ENCODE results near the gene NARS2.

The NARS2 gene

GRCh38 chr11:78432956-78433355 lies 141.7 kb downstream of the NARS2 start:
- Histone ChIP-seq H3K4me3 (IDR thresholded peaks at IDR 0.05; ENCODE audit: insufficient read depth, low read depth, low read length) (no peak overlapping the region), H3K4me1 (ENCODE audit: low read depth, poor library complexity, severe bottlenecking) (peaks cover 11% of the 10 kb centered on the region), H2AFZ (ENCODE audit: low read depth) (no peak overlapping the region), H3K4me2 (no peak overlapping the region), H3K79me2 (ENCODE audit: insufficient read depth, low read depth) (no peaks in the 10 kb centered on the region), H3K27ac (no peak overlapping the region), H4K20me1 (ENCODE audit: insufficient read depth) (no peaks in the 10 kb centered on the region), H3K9ac (no peak overlapping the region), H3K27me3 (ENCODE audit: insufficient read depth, low read depth) (no peaks in the 10 kb centered on the region), H3K36me3 (ENCODE audit: insufficient read depth) (no peaks in the 10 kb centered on the region)
- no peak for TF ChIP-seq CTCF (conservative IDR thresholded peaks at IDR 0.05; ENCODE audit: low read depth, low read length)

GRCh38 chr11:78432058-78432515 lies 142.6 kb downstream of the NARS2 start:
- H3K4me2 ChIP-seq = no peak overlapping the region
- H3K36me3 ChIP-seq (ENCODE audit: insufficient read depth) = no peaks in the 10 kb centered on the region
- no peak overlapping the region for H2AFZ ChIP-seq (ENCODE audit: low read depth)
- H4K20me1 ChIP-seq (ENCODE audit: insufficient read depth) = no peaks in the 10 kb centered on the region
- no peak; the same call in none of the 2 replicates for TF ChIP-seq CTCF (conservative IDR thresholded peaks at IDR 0.05; ENCODE audit: low read depth, low read length)
- H3K4me3 ChIP-seq (IDR thresholded peaks at IDR 0.05; ENCODE audit: insufficient read depth, low read depth, low read length) = no peak overlapping the region
- H3K27ac ChIP-seq = no peak overlapping the region
- H3K27me3 ChIP-seq (ENCODE audit: insufficient read depth, low read depth) = no peaks in the 10 kb centered on the region
- H3K9ac ChIP-seq = no peak overlapping the region
- H3K4me1 ChIP-seq (ENCODE audit: low read depth, poor library complexity, severe bottlenecking) = peaks cover 17% of the 10 kb centered on the region
- no peaks in the 10 kb centered on the region for H3K79me2 ChIP-seq (ENCODE audit: insufficient read depth, low read depth)

GRCh38 chr11:78429660-78430059 lies 145.0 kb downstream of the NARS2 start:
- H3K9ac ChIP-seq = no peak overlapping the region
- no peak overlapping the region for H2AFZ ChIP-seq (ENCODE audit: low read depth)
- no peak overlapping the region for H3K27ac ChIP-seq
- no peaks in the 10 kb centered on the region for H3K27me3 ChIP-seq (ENCODE audit: insufficient read depth, low read depth)
- no peaks in the 10 kb centered on the region for H3K79me2 ChIP-seq (ENCODE audit: insufficient read depth, low read depth)
- peaks cover 38% of the 10 kb centered on the region for H3K4me1 ChIP-seq (ENCODE audit: low read depth, poor library complexity, severe bottlenecking)
- H3K4me3 ChIP-seq (IDR thresholded peaks at IDR 0.05; ENCODE audit: insufficient read depth, low read depth, low read length) = no peak overlapping the region
- TF ChIP-seq CTCF (conservative IDR thresholded peaks at IDR 0.05; ENCODE audit: low read depth, low read length) = no peak
- no peaks in the 10 kb centered on the region for H4K20me1 ChIP-seq (ENCODE audit: insufficient read depth)
- no peaks in the 10 kb centered on the region for H3K36me3 ChIP-seq (ENCODE audit: insufficient read depth)
- no peak overlapping the region for H3K4me2 ChIP-seq

- Histone ChIP-seq H3K27ac (no peak overlapping the region), H3K36me3 (ENCODE audit: insufficient read depth) (no peaks in the 10 kb centered on the region), H3K4me3 (IDR thresholded peaks at IDR 0.05; ENCODE audit: insufficient read depth, low read depth, low read length) (no peak overlapping the region), H3K27me3 (ENCODE audit: insufficient read depth, low read depth) (no peaks in the 10 kb centered on the region), H3K79me2 (ENCODE audit: insufficient read depth, low read depth) (no peaks in the 10 kb centered on the region), H3K4me1 (ENCODE audit: low read depth, poor library complexity, severe bottlenecking) (peaks cover 43% of the 10 kb centered on the region), H2AFZ (ENCODE audit: low read depth) (no peak overlapping the region), H3K9ac (no peak overlapping the region), H4K20me1 (ENCODE audit: insufficient read depth) (no peaks in the 10 kb centered on the region), H3K4me2 (no peak overlapping the region)
- no peak for TF ChIP-seq CTCF (conservative IDR thresholded peaks at IDR 0.05; ENCODE audit: low read depth, low read length)
These were observed 145.5 kb downstream of the NARS2 start for GRCh38 chr11:78429209-78429608.
